Epithelial cell of proximal tubule (primary cell): Measurements from ENCODE around the gene HAT1. TPM values are rescaled to one million over a fixed set of nuclear protein-coding genes. Genes with fewer than 3 reads are reported as not detected.
"Not testable (repeated sequence)": the region's sequence is repeated elsewhere in the genome, so short reads cannot be mapped to it uniquely, and the experiment has no call there.

Source experiments
- DNase-seq: peaks from one replicate; pipeline ENCODE4 v3.0.0-alpha.2; 2011; ENCODE audit warnings: low read depth
- H3K4me3 ChIP-seq: 2 replicates; pipeline ENCODE4 v1.5.1; 2011; ENCODE audit warnings: low read depth, mild to moderate bottlenecking, low read length
- total RNA-seq: library from RNA; depleted of rRNA; stranded (reverse); fragments of >200 nt; gene quantifications from 2 replicates; pipeline ENCODE4 v1.2.3, GENCODE V29; 2015
- TF ChIP-seq, protein P1 (sequence below): conservative IDR thresholded peaks from 2 replicates; pipeline ENCODE4 v1.5.1; 2012; ENCODE audit warnings: low read depth, mild to moderate bottlenecking, low read length

HAT1 gene
- total RNA-seq, 1 donor from 2014 or later, result 68.9 TPM

DNA sequence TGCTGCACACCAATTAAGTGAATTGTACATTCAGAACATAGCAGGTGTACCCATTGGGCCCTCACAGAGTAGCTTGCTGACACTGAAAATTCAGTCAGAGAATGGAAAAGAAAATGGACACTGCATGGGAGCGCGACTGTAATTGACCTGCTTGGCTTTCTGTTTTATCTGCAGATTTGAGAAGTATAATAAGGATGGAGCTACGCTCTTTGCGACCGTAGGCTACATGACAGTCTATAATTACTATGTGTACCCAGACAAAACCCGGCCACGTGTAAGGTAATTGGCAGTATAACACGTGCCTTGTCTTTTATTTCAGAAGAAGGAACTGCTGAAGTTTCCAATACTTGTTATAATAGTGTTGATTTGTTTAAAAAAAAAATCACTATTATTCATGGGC is 44.0 kb downstream of the HAT1 start:
- no peak for DNase-seq
- TF ChIP-seq, protein P1, sequence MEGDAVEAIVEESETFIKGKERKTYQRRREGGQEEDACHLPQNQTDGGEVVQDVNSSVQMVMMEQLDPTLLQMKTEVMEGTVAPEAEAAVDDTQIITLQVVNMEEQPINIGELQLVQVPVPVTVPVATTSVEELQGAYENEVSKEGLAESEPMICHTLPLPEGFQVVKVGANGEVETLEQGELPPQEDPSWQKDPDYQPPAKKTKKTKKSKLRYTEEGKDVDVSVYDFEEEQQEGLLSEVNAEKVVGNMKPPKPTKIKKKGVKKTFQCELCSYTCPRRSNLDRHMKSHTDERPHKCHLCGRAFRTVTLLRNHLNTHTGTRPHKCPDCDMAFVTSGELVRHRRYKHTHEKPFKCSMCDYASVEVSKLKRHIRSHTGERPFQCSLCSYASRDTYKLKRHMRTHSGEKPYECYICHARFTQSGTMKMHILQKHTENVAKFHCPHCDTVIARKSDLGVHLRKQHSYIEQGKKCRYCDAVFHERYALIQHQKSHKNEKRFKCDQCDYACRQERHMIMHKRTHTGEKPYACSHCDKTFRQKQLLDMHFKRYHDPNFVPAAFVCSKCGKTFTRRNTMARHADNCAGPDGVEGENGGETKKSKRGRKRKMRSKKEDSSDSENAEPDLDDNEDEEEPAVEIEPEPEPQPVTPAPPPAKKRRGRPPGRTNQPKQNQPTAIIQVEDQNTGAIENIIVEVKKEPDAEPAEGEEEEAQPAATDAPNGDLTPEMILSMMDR, result no peak
- H3K4me3 ChIP-seq, result no peak overlapping the region

DNA sequence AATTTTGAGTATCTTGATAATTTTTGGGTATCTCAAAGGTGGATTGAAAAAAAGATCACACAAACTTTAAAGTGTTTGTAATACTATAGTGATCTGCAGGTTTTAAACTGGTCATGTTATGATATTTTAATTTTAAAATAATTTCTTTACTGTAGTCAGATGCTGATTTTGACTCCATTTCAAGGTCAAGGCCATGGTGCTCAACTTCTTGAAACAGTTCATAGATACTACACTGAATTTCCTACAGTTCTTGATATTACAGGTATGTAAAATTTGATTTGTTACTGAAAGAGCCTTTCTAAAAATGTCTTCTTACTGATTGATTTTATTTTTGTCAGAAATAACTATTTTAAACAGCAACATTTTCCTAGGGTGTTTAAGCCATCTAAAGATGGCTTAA is 44.4 kb downstream of the HAT1 start:
- TF ChIP-seq, protein P1, result no peak
- no peak for DNase-seq
- no peak overlapping the region for H3K4me3 ChIP-seq

DNA sequence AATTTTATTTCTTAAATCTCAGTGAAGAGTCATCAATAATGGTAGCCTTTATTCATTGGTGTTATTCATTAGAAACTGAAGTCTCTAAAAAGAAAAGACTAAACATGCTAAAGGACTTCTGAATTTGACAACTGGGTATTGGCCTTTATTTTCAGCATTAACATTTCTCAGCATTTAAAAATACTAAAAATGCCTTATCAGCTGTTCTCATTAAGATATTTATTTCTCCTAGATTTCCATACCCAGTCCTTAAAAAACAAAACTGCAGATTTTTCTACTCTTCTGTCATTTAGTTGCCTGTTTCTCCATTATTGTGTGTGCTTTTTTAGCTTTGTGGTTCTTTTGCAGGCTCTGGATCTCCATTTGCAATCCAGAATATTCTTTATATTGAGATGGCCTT is 46.2 kb downstream of the HAT1 start:
- no peak overlapping the region for H3K4me3 ChIP-seq
- TF ChIP-seq, protein P1, result no peak
- no peak for DNase-seq

DNA sequence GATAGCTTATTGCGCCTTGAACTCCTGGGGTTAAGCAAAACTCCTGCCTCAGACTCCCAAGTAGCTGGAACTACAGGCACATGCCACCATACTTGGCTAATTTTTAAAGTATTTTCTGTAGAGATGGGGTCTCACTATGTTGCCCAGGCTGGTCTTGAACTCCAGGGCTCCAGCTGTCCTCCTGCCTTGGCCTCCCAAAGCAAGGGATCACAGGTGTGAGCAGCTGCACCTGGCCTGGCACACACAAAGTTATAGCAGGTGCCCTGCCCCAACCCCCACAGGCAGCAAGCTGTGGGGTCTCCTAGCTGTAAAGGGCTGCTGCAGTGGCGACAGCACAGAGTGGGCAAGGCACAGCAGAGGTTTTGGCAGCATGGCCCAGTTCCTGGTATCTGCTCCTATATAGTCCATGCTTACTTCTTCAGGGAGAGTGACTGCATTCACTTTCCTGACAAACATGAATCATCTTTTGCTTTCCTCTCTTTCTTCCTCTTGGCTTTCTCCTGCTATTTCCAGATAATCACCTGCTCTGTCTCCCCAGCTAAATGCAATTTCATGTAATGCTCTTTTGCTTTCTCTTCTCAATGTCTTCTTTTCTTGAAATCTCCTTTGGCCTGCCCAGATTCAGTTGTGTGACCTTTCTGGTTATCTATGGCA is 50.2 kb downstream of the HAT1 start:
- TF ChIP-seq, protein P1, result no peak
- DNase-seq, result no peak
- H3K4me3 ChIP-seq, result no peak overlapping the region

DNA sequence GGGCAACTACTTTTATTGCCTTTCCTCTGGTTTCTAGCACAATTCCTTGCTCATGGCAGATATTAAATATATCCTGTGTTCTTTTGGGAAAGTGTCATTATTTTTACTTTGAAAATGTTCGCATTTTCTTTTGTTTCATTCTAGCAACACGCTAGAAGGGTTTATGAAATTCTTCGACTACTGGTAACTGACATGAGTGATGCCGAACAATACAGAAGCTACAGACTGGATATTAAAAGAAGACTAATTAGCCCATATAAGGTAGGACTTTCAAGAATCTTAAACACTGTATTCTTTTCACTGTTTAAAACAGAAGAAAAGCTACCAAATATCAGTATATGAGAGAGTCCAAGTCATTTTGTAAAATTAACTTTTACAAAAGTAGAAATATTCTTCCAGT is 56.8 kb downstream of the HAT1 start:
- TF ChIP-seq, protein P1, result no peak
- H3K4me3 ChIP-seq, result no peak overlapping the region
- no peak for DNase-seq

DNA sequence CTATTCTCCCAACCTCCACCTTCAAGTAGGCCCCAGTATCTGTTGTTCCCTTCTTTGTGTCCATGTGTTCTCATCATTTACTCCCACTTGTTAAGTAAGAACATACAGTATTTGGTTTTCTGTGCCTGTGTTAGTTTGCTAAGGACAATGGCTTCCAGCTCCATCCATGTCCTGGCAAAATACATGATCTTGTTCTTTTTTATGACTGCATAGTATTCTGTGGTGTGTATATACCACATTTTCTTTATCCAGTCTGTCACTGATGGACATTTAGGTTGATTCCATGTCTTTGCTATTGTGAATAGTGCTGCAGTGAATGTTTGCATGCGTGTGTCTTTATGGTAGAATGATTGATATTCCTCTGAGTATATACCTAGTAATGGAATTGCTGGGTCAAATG is 61.7 kb downstream of the HAT1 start:
- not testable (repeated sequence) for H3K4me3 ChIP-seq, DNase-seq

DNA sequence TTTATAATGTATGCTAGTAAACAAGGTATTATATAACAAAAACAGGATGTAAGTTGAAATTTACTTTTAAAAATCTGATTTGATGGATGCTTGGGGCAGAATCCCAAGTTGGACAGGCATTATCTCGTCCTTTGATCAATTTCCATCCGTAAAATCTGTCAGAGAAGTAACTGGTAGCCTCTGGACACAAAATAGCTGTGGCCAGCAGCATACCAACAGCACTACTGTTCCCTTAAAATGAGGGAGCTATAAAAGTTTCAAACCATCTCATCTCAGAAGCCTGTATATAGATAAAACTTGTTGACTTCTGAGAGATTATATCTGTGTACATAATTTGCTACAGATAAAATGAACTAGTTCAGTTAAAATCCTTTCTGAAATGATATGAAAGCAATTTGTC is 62.8 kb downstream of the HAT1 start:
- no peak for DNase-seq
- TF ChIP-seq, protein P1, result no peak
- H3K4me3 ChIP-seq, result no peak overlapping the region
